AG09319 (cell line): ENCODE results near the gene NEDD9.

Source experiments
- DNase-seq: peaks from one replicate; pipeline ENCODE4 v3.0.0-alpha.2; 2010; ENCODE audit warnings: low read depth; ENCODE audit errors: extremely low read depth
- TF ChIP-seq, protein P1 (sequence below): IDR thresholded peaks from 2 replicates; pipeline ENCODE4 v1.5.1; 2011; ENCODE audit warnings: low read depth, mild to moderate bottlenecking, inconsistent platforms, low read length, moderate library complexity

Gene NEDD9

DNA sequence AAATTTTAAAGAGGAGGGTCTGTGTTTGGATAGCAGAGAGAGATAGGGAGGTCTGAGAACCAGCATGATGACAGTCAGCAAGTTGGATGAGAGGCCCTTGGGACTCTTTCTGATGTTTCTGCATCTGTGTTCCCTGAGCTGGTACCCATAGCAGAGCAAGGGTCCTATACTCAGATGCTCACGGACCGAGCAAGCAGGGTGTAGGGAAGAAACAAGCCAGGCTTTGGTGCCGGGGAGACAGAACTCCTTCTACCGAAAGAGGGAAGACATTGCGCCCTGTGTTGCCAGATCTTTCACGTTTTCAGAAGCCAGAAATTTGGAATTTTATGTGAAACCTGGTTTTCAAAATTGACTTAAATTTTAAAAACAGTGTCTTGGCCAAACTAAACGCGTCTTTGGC is 34.6 kb downstream of the NEDD9 start:
- DNase-seq = no peak
- TF ChIP-seq, protein P1, sequence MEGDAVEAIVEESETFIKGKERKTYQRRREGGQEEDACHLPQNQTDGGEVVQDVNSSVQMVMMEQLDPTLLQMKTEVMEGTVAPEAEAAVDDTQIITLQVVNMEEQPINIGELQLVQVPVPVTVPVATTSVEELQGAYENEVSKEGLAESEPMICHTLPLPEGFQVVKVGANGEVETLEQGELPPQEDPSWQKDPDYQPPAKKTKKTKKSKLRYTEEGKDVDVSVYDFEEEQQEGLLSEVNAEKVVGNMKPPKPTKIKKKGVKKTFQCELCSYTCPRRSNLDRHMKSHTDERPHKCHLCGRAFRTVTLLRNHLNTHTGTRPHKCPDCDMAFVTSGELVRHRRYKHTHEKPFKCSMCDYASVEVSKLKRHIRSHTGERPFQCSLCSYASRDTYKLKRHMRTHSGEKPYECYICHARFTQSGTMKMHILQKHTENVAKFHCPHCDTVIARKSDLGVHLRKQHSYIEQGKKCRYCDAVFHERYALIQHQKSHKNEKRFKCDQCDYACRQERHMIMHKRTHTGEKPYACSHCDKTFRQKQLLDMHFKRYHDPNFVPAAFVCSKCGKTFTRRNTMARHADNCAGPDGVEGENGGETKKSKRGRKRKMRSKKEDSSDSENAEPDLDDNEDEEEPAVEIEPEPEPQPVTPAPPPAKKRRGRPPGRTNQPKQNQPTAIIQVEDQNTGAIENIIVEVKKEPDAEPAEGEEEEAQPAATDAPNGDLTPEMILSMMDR = no peak

GRCh38 chr6:11197175-11197536 is 35.3 kb downstream of the NEDD9 start:
- TF ChIP-seq, protein P1 = no peak
- DNase-seq = peak; percentile 87

- TF ChIP-seq, protein P1 = no peak
- peak; percentile 58 for DNase-seq
Measured at GRCh38 chr6:11196511-11197174, 35.8 kb downstream of the NEDD9 start.

DNA sequence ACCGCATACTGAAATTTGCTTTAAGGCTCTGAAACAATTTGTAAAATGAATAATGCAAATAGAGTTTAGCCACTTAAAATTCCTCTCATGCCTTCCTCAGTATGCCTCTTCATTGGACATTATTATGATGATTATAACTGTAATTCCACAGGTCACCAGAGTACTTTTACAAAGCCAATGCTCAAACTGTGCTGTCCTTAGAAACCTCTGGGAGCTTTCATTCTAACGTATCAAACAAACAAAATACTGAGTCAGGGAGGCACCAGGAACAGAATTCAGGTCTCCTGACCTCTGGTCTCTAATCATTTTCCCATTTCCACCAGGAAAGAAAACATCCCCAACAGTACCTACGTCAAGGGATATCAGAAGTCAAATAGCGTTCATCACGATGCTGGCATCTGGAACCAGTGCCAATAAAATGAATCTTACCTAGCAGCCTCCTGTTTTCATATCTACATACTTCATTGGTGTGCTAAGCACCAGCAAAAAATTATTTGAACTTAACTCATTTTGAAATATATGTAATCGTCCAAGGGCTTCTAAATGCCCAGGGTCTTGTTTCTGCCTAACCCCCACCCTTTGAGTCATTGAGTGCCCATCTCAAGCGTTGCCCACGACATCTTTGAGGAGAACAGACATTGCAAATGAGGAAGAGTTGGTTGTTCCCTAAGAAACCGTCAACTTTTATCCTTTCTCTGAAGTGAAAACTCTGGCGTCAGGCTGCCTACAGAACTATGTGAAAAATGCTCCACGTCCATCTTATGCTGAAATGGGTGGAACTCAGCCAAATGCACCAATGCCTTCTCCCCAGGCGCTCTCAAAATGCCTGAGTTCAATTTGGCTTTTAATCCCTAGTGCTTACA is 37.9 kb downstream of the NEDD9 start:
- DNase-seq = no peak

DNA sequence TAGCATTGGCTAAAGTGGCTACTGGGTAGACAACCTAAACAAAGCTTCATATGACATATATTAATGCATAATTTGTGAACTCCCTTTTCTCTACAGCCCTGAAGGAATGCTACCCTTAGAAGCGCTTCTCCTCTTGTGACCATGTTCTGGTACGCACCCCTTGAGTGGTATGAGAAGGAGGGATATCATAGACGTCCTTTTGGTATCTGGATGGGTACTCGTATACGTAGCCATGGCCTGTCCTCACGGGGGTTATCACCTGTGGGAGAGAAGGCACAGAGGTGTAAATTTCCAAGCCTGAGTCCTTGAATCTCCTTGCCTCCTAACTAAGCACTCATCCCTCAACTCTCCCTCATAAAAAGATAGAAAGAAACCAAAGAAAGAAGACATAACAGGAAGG is 39.0 kb downstream of the NEDD9 start:
- TF ChIP-seq, protein P1 = no peak
- no peak for DNase-seq

More for the DNA sequence above, 37.9 kb downstream of the NEDD9 start:
- TF ChIP-seq, protein P1 = no peak

- DNase-seq = no peak
- TF ChIP-seq, protein P1 = no peak
Measured at GRCh38 chr6:11192167-11192566, 40.3 kb downstream of the NEDD9 start.

- TF ChIP-seq, protein P1 = no peak
- no peak for DNase-seq
Measured at GRCh38 chr6:11190625-11191245, 41.7 kb downstream of the NEDD9 start.
